HEK293T (cell line): ENCODE results near the gene NIPSNAP3A.

Experiments
- BHLHE40 ChIP-seq: fragments of 450-650 bp; IDR thresholded peaks from 2 replicates; pipeline ENCODE4 v1.6.1; 2016; ENCODE audit warnings: mild to moderate bottlenecking, moderate library complexity, borderline replicate concordance
- CTBP1 ChIP-seq: fragments of 450-650 bp; IDR thresholded peaks from 2 replicates; pipeline ENCODE4 v1.6.1; 2016; ENCODE audit warnings: borderline replicate concordance
- ELF4 ChIP-seq: fragments of 450-650 bp; IDR thresholded peaks from 2 replicates; pipeline ENCODE4 v1.6.1; 2017; ENCODE audit warnings: antibody characterized with exemption
- FOXA1 ChIP-seq: fragments of 450-650 bp; IDR thresholded peaks from 2 replicates; pipeline ENCODE4 v1.6.1; 2016; ENCODE audit warnings: mild to moderate bottlenecking
- FOXK2 ChIP-seq: fragments of 450-650 bp; IDR thresholded peaks from 2 replicates; pipeline ENCODE4 v1.6.1; 2016; ENCODE audit warnings: mild to moderate bottlenecking
- FOXM1 ChIP-seq: fragments of 450-650 bp; IDR thresholded peaks from 2 replicates; pipeline ENCODE4 v1.6.1; 2017; ENCODE audit warnings: mild to moderate bottlenecking, borderline replicate concordance
- HDGF ChIP-seq: fragments of 450-650 bp; IDR thresholded peaks from 2 replicates; pipeline ENCODE4 v1.6.1; 2017; ENCODE audit warnings: antibody characterized with exemption, borderline replicate concordance
- SP1 ChIP-seq: fragments of 450-650 bp; IDR thresholded peaks from 2 replicates; pipeline ENCODE4 v1.6.1; 2017
- SUZ12 ChIP-seq: fragments of 450-650 bp; IDR thresholded peaks from 2 replicates; pipeline ENCODE4 v1.6.1; 2016; ENCODE audit warnings: mild to moderate bottlenecking
- TARDBP ChIP-seq: fragments of 450-650 bp; IDR thresholded peaks from 2 replicates; pipeline ENCODE4 v1.6.1; 2016
- ZNF384 ChIP-seq: fragments of 450-650 bp; IDR thresholded peaks from 2 replicates; pipeline ENCODE4 v1.6.1; 2016
- TF ChIP-seq, protein P1 (sequence below): fragments of 450-650 bp; IDR thresholded peaks from 2 replicates; pipeline ENCODE4 v1.6.1; 2016

DNA sequence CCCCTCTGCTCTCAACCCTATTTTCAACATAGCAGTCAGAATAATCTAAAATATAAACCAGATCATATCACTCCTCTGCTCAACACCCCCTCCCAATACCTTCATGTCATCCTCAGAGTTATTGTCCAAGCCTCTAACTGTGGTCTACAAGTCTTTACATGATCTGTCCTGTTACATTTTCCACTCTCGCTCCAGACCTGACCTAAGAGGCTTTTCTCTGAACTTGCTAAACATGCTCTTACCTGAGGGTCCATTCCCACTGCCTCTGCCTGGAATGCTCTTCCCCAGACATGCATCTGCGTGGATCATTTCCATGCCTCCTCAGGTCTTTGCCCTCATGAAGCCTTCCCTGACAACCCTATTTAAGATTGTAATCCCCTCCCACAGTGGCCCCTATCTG is 28.5 kb downstream of the NIPSNAP3A start:
- TF ChIP-seq HDGF = no peak
- TF ChIP-seq FOXK2 = no peak
- no peak for TF ChIP-seq FOXA1
- TF ChIP-seq ZNF384 = no peak
- TF ChIP-seq FOXM1 = no peak
- TF ChIP-seq CTBP1 = no peak
- TF ChIP-seq SUZ12 = no peak
- TF ChIP-seq SP1 = no peak
- no peak for TF ChIP-seq BHLHE40
- TF ChIP-seq TARDBP = no peak
- no peak for TF ChIP-seq ELF4
- TF ChIP-seq, protein P1, sequence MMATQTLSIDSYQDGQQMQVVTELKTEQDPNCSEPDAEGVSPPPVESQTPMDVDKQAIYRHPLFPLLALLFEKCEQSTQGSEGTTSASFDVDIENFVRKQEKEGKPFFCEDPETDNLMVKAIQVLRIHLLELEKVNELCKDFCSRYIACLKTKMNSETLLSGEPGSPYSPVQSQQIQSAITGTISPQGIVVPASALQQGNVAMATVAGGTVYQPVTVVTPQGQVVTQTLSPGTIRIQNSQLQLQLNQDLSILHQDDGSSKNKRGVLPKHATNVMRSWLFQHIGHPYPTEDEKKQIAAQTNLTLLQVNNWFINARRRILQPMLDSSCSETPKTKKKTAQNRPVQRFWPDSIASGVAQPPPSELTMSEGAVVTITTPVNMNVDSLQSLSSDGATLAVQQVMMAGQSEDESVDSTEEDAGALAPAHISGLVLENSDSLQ = no peak
